ENCODE results near the gene INSYN2B. TPM values are rescaled to one million over a fixed set of nuclear protein-coding genes. Genes with fewer than 3 reads are reported as not detected.

The INSYN2B gene
- total and polyA plus RNA-seq, 2 of the 8 experiments (the other 6 are each of a cell fraction or from before 2014, with no cell fraction given) = not detected

DNA sequence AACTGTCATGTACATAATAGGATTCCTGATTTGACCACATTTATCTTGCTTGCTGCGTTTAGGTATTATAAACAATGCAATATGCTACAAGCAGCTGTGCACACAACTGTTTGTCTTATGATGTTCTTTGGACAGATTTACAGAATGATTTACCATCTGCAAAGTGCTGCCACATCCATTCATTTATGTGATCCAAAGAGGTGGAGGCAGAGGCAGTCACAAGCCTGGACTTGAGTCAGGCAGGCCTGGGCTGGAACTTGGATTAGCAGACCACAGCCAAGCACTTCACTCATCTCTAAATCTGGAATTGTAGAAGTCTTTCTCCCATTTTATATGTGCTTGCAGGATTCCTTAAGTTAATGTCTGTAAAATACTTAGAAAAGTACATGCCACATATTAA is 149.0 kb downstream of the INSYN2B start:
- WGBS, 2 experiments (ENCODE audit: extremely low coverage in 1 of 2, insufficient coverage in 1 of 2, insufficient read length in 1 of 2, insufficient replicate concordance in 2 of 2, low coverage in 1 of 2, low lambda C conversion rate in 2 of 2, missing lambda C conversion rate in 1 of 2) = 86% methylated on average over 1 of the region's 1 CpG; no CpG with 5 or more reads in 1 of the 2 experiments
- no peaks in the 10 kb centered on the region for H4K20me1 ChIP-seq (replicated peaks in 1 of 2; ENCODE audit: control insufficient read depth in 1 of 2, insufficient read depth in 2 of 2, low read length in 2 of 2)
- H3K4me2 ChIP-seq (ENCODE audit: insufficient read depth in 1 of 2, low read depth in 2 of 2, low read length in 2 of 2) = no peak overlapping the region
- H2BK120ac ChIP-seq (replicated peaks; ENCODE audit: low read depth, low read length) = no peak overlapping the region
- H3K79me1 ChIP-seq (ENCODE audit: low read depth, low read length) = no peaks in the 10 kb centered on the region
- no peak overlapping the region for H4K5ac ChIP-seq (ENCODE audit: insufficient read length, low read depth, low read length)
- H3K56ac ChIP-seq (replicated peaks; ENCODE audit: insufficient read length, low read depth, low read length) = no peak overlapping the region
- H3K18ac ChIP-seq (ENCODE audit: extremely low read depth, low read length) = no peak overlapping the region
- H2AFZ ChIP-seq (ENCODE audit: low read length) = no peak overlapping the region
- H3K23ac ChIP-seq (ENCODE audit: insufficient read length) = no peak overlapping the region
- no peaks in the 10 kb centered on the region for H3K27me3 ChIP-seq (replicated peaks in 1 of 4; ENCODE audit: control insufficient read depth in 3 of 4, extremely low read depth in 1 of 4, insufficient read depth in 3 of 4, low read length in 3 of 4)
- POLR2A ChIA-PET (ENCODE audit: partially characterized antibody) = no interaction called here
- no peaks in the 10 kb centered on the region for H3K36me3 ChIP-seq (ENCODE audit: control insufficient read depth in 2 of 4, insufficient read depth in 4 of 4, low read length in 3 of 4)
- peaks cover 0 to 3% (median 0%) of the 10 kb centered on the region in 4 experiments; a peak in 1 of 7 replicates for H3K4me1 ChIP-seq (replicated peaks in 1 of 4; ENCODE audit: control insufficient read depth in 3 of 4, insufficient read depth in 4 of 4, low read length in 3 of 4)
- H2AK5ac ChIP-seq (ENCODE audit: low read depth, low read length) = no peak overlapping the region
- CTCF ChIA-PET (ENCODE audit: partially characterized antibody) = interaction anchor here (0.7 to 1.4 kb wide), 2 partner anchors 150 to 773 kb away, joined by 3 to 4 read pairs; no protein-coding TSS in a partner anchor
- no peak overlapping the region for H2BK15ac ChIP-seq (ENCODE audit: low read length)
- no peak overlapping the region for H3K9ac ChIP-seq (replicated peaks in 1 of 4; ENCODE audit: extremely low read depth in 1 of 4, low read depth in 3 of 4, low read length in 3 of 4)
- no peak overlapping the region for H3K4me3 ChIP-seq (ENCODE audit: extremely low read depth in 1 of 4, insufficient read depth in 2 of 4, low read depth in 3 of 4, low read length in 4 of 4)
- H2BK12ac ChIP-seq (ENCODE audit: low read depth, low read length) = no peak overlapping the region
- DNase-seq (ENCODE audit: low read depth in 1 of 2, low spot score in 2 of 2) (no peak), FAIRE-seq (no peak)
- no peak overlapping the region for H4K8ac ChIP-seq (ENCODE audit: extremely low read depth, insufficient read depth, low read length)
- TF ChIP-seq MAX (IDR thresholded peaks at IDR 0.05) = no peak
- TF ChIP-seq ATF2 (IDR thresholded peaks at IDR 0.05; ENCODE audit: low read length) = no peak
- TF ChIP-seq EGR1 (IDR thresholded peaks at IDR 0.05; ENCODE audit: borderline replicate concordance, low read depth, low read length) = no peak
- no peak for TF ChIP-seq TBP (IDR thresholded peaks at IDR 0.05; ENCODE audit: low read depth, low read length)
- no peak for TF ChIP-seq EZH2 (IDR thresholded peaks at IDR 0.05; ENCODE audit: low read depth, low read length, severe bottlenecking)
- TF ChIP-seq CBX5 (IDR thresholded peaks at IDR 0.05; ENCODE audit: low read depth, low read length) = no peak
- TF ChIP-seq NANOG (IDR thresholded peaks at IDR 0.05; ENCODE audit: insufficient read depth, low read depth, low read length, poor library complexity, severe bottlenecking) = no peak
- no peak for TF ChIP-seq BACH1 (IDR thresholded peaks at IDR 0.05; ENCODE audit: low read length)
- no peak for TF ChIP-seq FOSL1 (IDR thresholded peaks at IDR 0.05; ENCODE audit: insufficient read depth, low read depth, low read length)
- no peak for TF ChIP-seq CBX8 (IDR thresholded peaks at IDR 0.05; ENCODE audit: borderline replicate concordance, low read depth, low read length)
- TF ChIP-seq EP300 (IDR thresholded peaks at IDR 0.05; ENCODE audit: borderline replicate concordance in 1 of 2, low read depth in 2 of 2, low read length in 2 of 2) = no peak
- TF ChIP-seq SIN3A (conservative IDR thresholded peaks at IDR 0.05 in 1 of 2, IDR thresholded peaks at IDR 0.05 in 1 of 2; ENCODE audit: low read depth in 1 of 2, low read length in 2 of 2) = no peak
- no peaks in the 10 kb centered on the region for H3K23me2 ChIP-seq (ENCODE audit: low read depth, low read length)
- no peak overlapping the region for H2BK5ac ChIP-seq (ENCODE audit: low read depth, low read length)
- no peaks in the 10 kb centered on the region for H3K79me2 ChIP-seq (ENCODE audit: control insufficient read depth in 1 of 2, insufficient read depth in 2 of 2, low read length in 2 of 2)
- H4K91ac ChIP-seq (replicated peaks; ENCODE audit: insufficient read length, low read length) = no peak overlapping the region
- no peak overlapping the region for H3K14ac ChIP-seq (ENCODE audit: insufficient read length)
- H2BK20ac ChIP-seq (ENCODE audit: low read length) = no peak overlapping the region
- H3K4ac ChIP-seq (replicated peaks; ENCODE audit: insufficient read length, low read depth, low read length) = no peak overlapping the region
- H3K9me3 ChIP-seq (ENCODE audit: insufficient read depth in 2 of 2, low read depth in 1 of 2, low read length in 1 of 2) = no peaks in the 10 kb centered on the region
- H3K27ac ChIP-seq (ENCODE audit: low read depth, low read length) = no peak overlapping the region
